Right lobe of liver (tissue), 6 donors: Measurements from ENCODE around the gene GNG11. TPM values are rescaled to one million over a fixed set of nuclear protein-coding genes. Genes with fewer than 3 reads are reported as not detected.

Source experiments
- ATAC-seq, 4 donors: fragments of 200-7000 bp; cut with Tn5 transposase; one replicate each; pipeline ENCODE4 v1.9.1; 2020; ENCODE audit warnings: mild to moderate bottlenecking in 4 of 4, moderate library complexity in 4 of 4
- DNase-seq, 3 donors: peaks; one replicate each; pipeline ENCODE4 v3.0.0-alpha.2; 2020
- H3K27ac ChIP-seq, 3 donors: fragments of 200-600 bp; one replicate each; pipeline ENCODE4 v1.8.0; 2022
- H3K27me3 ChIP-seq, 2 donors: fragments of 200-600 bp; one replicate each; pipeline ENCODE4 v1.8.0; 2022
- H3K36me3 ChIP-seq, 4 donors: fragments of 200-600 bp; sonication (generic) in 1 of 4; one replicate each; pipeline versions ENCODE4 v1.5.1 to v1.8.0; 2017 to 2022; ENCODE audit warnings: control low read depth in 1 of 4
- H3K4me1 ChIP-seq, 4 donors: fragments of 200-600 bp; sonication (generic) in 1 of 4; one replicate each; pipeline versions ENCODE4 v1.5.1 to v1.8.0; 2017 to 2022; ENCODE audit warnings: control low read depth in 1 of 4
- H3K4me3 ChIP-seq, 3 donors: fragments of 200-600 bp; one replicate each; pipeline ENCODE4 v1.8.0; 2022
- H3K9me3 ChIP-seq, 4 donors: fragments of 200-600 bp; sonication (generic) in 1 of 4; one replicate each; pipeline versions ENCODE4 v1.5.1 to v1.8.0; 2017 to 2022; ENCODE audit warnings: control low read depth in 1 of 4
- CTCF ChIP-seq, 4 donors: fragments of 200-600 bp in 3 of 4; fragments of 450-650 bp in 1 of 4; IDR thresholded peaks; one replicate each; pipeline versions ENCODE4 v1.5.1 to v1.8.0; 2016 to 2022; ENCODE audit warnings: antibody characterized with exemption in 4 of 4, mild to moderate bottlenecking in 2 of 4
- POLR2A ChIP-seq: fragments of 450-650 bp; IDR thresholded peaks from one replicate; pipeline ENCODE4 v1.6.1; 2017; ENCODE audit warnings: antibody characterized with exemption, mild to moderate bottlenecking
- WGBS: methylation state at CpG from one replicate; pipeline ENCODE4 v1.1.6; 2018; ENCODE audit warnings: low coverage, low lambda C conversion rate; ENCODE audit not compliant: insufficient coverage; ENCODE audit errors: missing lambda C conversion rate; 5-methylcytosine and 5-hydroxymethylcytosine counted together
- intact Hi-C, 2 donors: fragments of 100-400 bp; cut with DNase I; formaldehyde crosslinking; loops; one replicate each; pipeline versions ENCODE4 v1.11.2 to v1.14.1; 2022
- small RNA-seq, 2 experiments: library from RNA; depleted of rRNA; stranded (forward); fragments of <200 nt; gene quantifications; one replicate each; pipeline ENCODE3, GENCODE V24; 2016
- total RNA-seq, 6 experiments: library from RNA; depleted of rRNA in 2 of 6; stranded (reverse); fragments of >200 nt in 2 of 6; fragmentation: NEBNext Ultra II Directional in 3 of 6; extraction: Animal tissue kit (Norgen Biotek cat#: 25700) in 3 of 6; gene quantifications; one replicate each; pipeline versions ENCODE4 v1.1.0 to v1.2.4, GENCODE V29; 2016 to 2023
- donor health status: DM: no; HTN: yes; CAD: no.
- donor health status: DM: no; HTN: no; CAD: no.
- donor health status: DM: no; HTN: no; CAD: no.
- donor health status: DM: no; HTN: yes; CAD: no.
- donor health status: DM: no; HTN: yes; CAD: no.

GNG11 gene
- total RNA-seq, 6 experiments from 2014 or later: 0.86 to 6.1 (median 4.0) TPM

- H3K36me3 ChIP-seq: no peaks in the 10 kb centered on the region
- H3K27me3 ChIP-seq: no peaks in the 10 kb centered on the region
- no peak overlapping the region for H3K27ac ChIP-seq
- ATAC-seq: no peak
- no peak for DNase-seq
- WGBS: 69% methylated on average over 2 of the region's 2 CpGs
- intact Hi-C loops: no loop called here
- no peak overlapping the region for H3K4me3 ChIP-seq
- TF ChIP-seq POLR2A (no peak), CTCF (IDR thresholded peaks at IDR 0.05) (no peak)
- H3K4me1 ChIP-seq: no peaks in the 10 kb centered on the region
- H3K9me3 ChIP-seq: no peaks in the 10 kb centered on the region
Measured at GRCh38 chr7:93968911-93969620, 47.5 kb downstream of the GNG11 start.

- DNase-seq (no peak), ATAC-seq (no peak)
- Histone ChIP-seq H3K27ac (no peak overlapping the region), H3K9me3 (no peaks in the 10 kb centered on the region), H3K4me3 (no peak overlapping the region), H3K27me3 (no peaks in the 10 kb centered on the region), H3K4me1 (no peaks in the 10 kb centered on the region), H3K36me3 (no peaks in the 10 kb centered on the region)
- 68% methylated on average over 6 of the region's 6 CpGs for WGBS
- intact Hi-C loops: no loop called here
- TF ChIP-seq POLR2A: no peak
- no peak for TF ChIP-seq CTCF (IDR thresholded peaks at IDR 0.05)
Measured at GRCh38 chr7:93972029-93972725, 50.6 kb downstream of the GNG11 start.

GRCh38 chr7:93973134-93973533 lies 51.6 kb downstream of the GNG11 start:
- H3K27me3 ChIP-seq: no peaks in the 10 kb centered on the region
- no peaks in the 10 kb centered on the region for H3K4me1 ChIP-seq
- no peaks in the 10 kb centered on the region for H3K36me3 ChIP-seq
- DNase-seq (no peak), ATAC-seq (no peak)
- H3K9me3 ChIP-seq: no peaks in the 10 kb centered on the region
- WGBS: 75% methylated on average over 1 of the region's 1 CpG
- intact Hi-C loops: no loop called here
- no peak for TF ChIP-seq CTCF (IDR thresholded peaks at IDR 0.05)
- no peak for TF ChIP-seq POLR2A
- H3K27ac ChIP-seq: no peak overlapping the region
- no peak overlapping the region for H3K4me3 ChIP-seq

GRCh38 chr7:93977211-93977950 lies 55.8 kb downstream of the GNG11 start:
- no peak for ATAC-seq
- DNase-seq: no peak
- H3K4me1 ChIP-seq: no peaks in the 10 kb centered on the region
- H3K27me3 ChIP-seq: no peaks in the 10 kb centered on the region
- no peak for TF ChIP-seq POLR2A
- TF ChIP-seq CTCF (IDR thresholded peaks at IDR 0.05): no peak
- H3K9me3 ChIP-seq: no peaks in the 10 kb centered on the region
- intact Hi-C loops: no loop called here
- WGBS: 50% methylated on average over 7 of the region's 7 CpGs
- H3K4me3 ChIP-seq: no peak overlapping the region
- no peaks in the 10 kb centered on the region for H3K36me3 ChIP-seq
- no peak overlapping the region for H3K27ac ChIP-seq

Small RNA genes lying within 50 kb of the gene (small RNA-seq; reads per million reads assigned to genes)
- gene AC002076.2: 0 reads per million in 2 experiments

Other genes with a start within 250 kb of the GNG11 start
- 10 to 100 TPM in 1 of 6 experiments, 1 to 10 TPM in 4, under 1 TPM in 1; 0.49 to 17.0 (median 2.0) TPM for gene TFPI2, start 31.0 kb upstream of the GNG11 start, total RNA-seq
- not detected for gene GNGT1, start 15.2 kb upstream of the GNG11 start, total RNA-seq
- gene BET1, start 82.6 kb downstream of the GNG11 start, total RNA-seq: 10 to 100 TPM; 12.4 to 19.7 (median 16.5) TPM